PC-3 (cell line): ENCODE measurements around the gene RAB31. TPM values are rescaled to one million over a fixed set of nuclear protein-coding genes. Genes with fewer than 3 reads are reported as not detected.
A peak's percentile ranks its signal among the peaks of the same experiment; 100 is the strongest.

Experiments
- ATAC-seq: fragments of 200-7000 bp; cut with Tn5 transposase; 2 replicates; pipeline ENCODE4 v1.9.1; 2020; ENCODE audit warnings: mild to moderate bottlenecking, moderate library complexity
- BruUV-seq: library from RNA; stranded (reverse); fragments of 400-500 nt; replicated peaks from 2 replicates; lab custom pipeline; 2021; lab: Mats Ljungman, UMichigan
- CTCF ChIA-PET: fragments of 300-600 bp; sonication (Branson Sonifier 250); formaldehyde crosslinking; loops from one replicate; lab custom pipeline; 2022; ENCODE audit warnings: antibody characterized with exemption; lab: Charles Lee
- POLR2A ChIA-PET: fragments of 300-600 bp; sonication (Branson Sonifier 250); formaldehyde crosslinking; loops from one replicate; lab custom pipeline; 2022; ENCODE audit warnings: antibody characterized with exemption; ENCODE audit not compliant: unreplicated experiment; lab: Charles Lee
- DNase-seq: peaks from one replicate; pipeline ENCODE4 v3.0.0-alpha.2; 2015
- H2AFZ ChIP-seq: fragments of 300-600 bp; sonication (generic); 2 replicates; pipeline ENCODE4 v1.6.0; 2016; ENCODE audit warnings: antibody characterized with exemption, low read length
- H3F3A ChIP-seq: fragments of 300-600 bp; sonication (generic); one replicate; pipeline ENCODE4 v1.6.0; 2017; ENCODE audit warnings: antibody characterized with exemption, low read length, control low read depth, mild to moderate bottlenecking; ENCODE audit not compliant: unreplicated experiment
- H3K27ac ChIP-seq: fragments of 300-600 bp; sonication (generic); 2 replicates; pipeline ENCODE4 v1.5.1; 2016; ENCODE audit warnings: mild to moderate bottlenecking, low read length
- H3K27me3 ChIP-seq: fragments of 300-600 bp; sonication (generic); 2 replicates; pipeline ENCODE4 v1.6.1; 2016; ENCODE audit warnings: low read length, mixed read lengths
- H3K36me3 ChIP-seq: fragments of 300-600 bp; sonication (generic); 2 replicates; pipeline ENCODE4 v1.6.1; 2016; ENCODE audit warnings: low read depth, mixed run types, low read length, mixed read lengths
- H3K4me1 ChIP-seq: fragments of 300-600 bp; sonication (generic); 2 replicates; pipeline ENCODE4 v1.5.1; 2016; ENCODE audit warnings: low read length; ENCODE audit not compliant: insufficient read depth
- H3K4me2 ChIP-seq: fragments of 300-600 bp; sonication (generic); 2 replicates; pipeline ENCODE4 v1.6.0; 2016; ENCODE audit warnings: low read length
- H3K4me3 ChIP-seq: fragments of 300-600 bp; sonication (generic); 2 replicates; pipeline ENCODE4 v1.5.1; 2016; ENCODE audit warnings: mild to moderate bottlenecking, low read length, mixed read lengths
- H3K79me2 ChIP-seq: fragments of 300-600 bp; sonication (generic); 2 replicates; pipeline ENCODE4 v1.6.1; 2017; ENCODE audit warnings: low read length, mixed read lengths
- H3K9ac ChIP-seq: fragments of 300-600 bp; sonication (generic); 2 replicates; pipeline ENCODE4 v1.6.0; 2016; ENCODE audit warnings: mild to moderate bottlenecking, low read length
- H3K9me2 ChIP-seq: fragments of 300-600 bp; sonication (generic); replicated peaks from 2 replicates; pipeline ENCODE4 v1.6.1; 2016; ENCODE audit warnings: mixed run types, low read length, mixed read lengths
- H3K9me3 ChIP-seq: fragments of 300-600 bp; sonication (generic); 2 replicates; pipeline ENCODE4 v1.6.1; 2016; ENCODE audit warnings: low read length, mixed read lengths
- H4K20me1 ChIP-seq: fragments of 300-600 bp; sonication (generic); 2 replicates; pipeline ENCODE4 v1.6.1; 2016; ENCODE audit warnings: low read length, mixed read lengths
- CTCF ChIP-seq: fragments of 300-600 bp; sonication (generic); conservative IDR thresholded peaks from 2 replicates; pipeline ENCODE4 v1.5.1; 2017; ENCODE audit warnings: antibody characterized with exemption, low read depth, mild to moderate bottlenecking, low read length
- EZH2 ChIP-seq: fragments of 300-600 bp; sonication (generic); IDR thresholded peaks from one replicate; pipeline ENCODE4 v1.6.1; 2017; ENCODE audit warnings: antibody characterized with exemption, mild to moderate bottlenecking, low read length; ENCODE audit not compliant: unreplicated experiment
- EZH2phosphoT487 ChIP-seq: fragments of 300-600 bp; sonication (generic); IDR thresholded peaks from 2 replicates; pipeline ENCODE4 v1.6.1; 2018; ENCODE audit warnings: mild to moderate bottlenecking, antibody characterized with exemption, low read length, borderline replicate concordance
- intact Hi-C: fragments of 100-400 bp; cut with micrococcal nuclease; formaldehyde crosslinking; loops from 2 replicates; pipeline ENCODE4 v1.9.0; 2023
- total RNA-seq: library from RNA; depleted of rRNA; stranded (reverse); fragments of >200 nt; gene quantifications from 2 replicates; pipeline ENCODE4 v1.2.3, GENCODE V29; 2014

RAB31 gene
- total RNA-seq, 1 experiment from 2014 or later = 3.8 TPM

- Histone ChIP-seq H3K27me3 (no peaks in the 10 kb centered on the region), H3K36me3 (no peaks in the 10 kb centered on the region), H4K20me1 (no peaks in the 10 kb centered on the region), H3K4me3 (no peak overlapping the region), H3K9me2 (no peaks in the 10 kb centered on the region), H3F3A (peaks cover 3% of the 10 kb centered on the region), H3K4me1 (peaks cover 19% of the 10 kb centered on the region), H3K9me3 (no peaks in the 10 kb centered on the region), H3K27ac (peak overlapping the region; percentile 26), H3K4me2 (peak overlapping the region; percentile 57), H3K9ac (no peak overlapping the region), H2AFZ (no peak overlapping the region), H3K79me2 (no peaks in the 10 kb centered on the region)
- no peak for TF ChIP-seq EZH2
- no peak for TF ChIP-seq EZH2phosphoT487
- no peak for TF ChIP-seq CTCF
- POLR2A ChIA-PET = no interaction called here
- CTCF ChIA-PET = no interaction called here
- intact Hi-C loops = loop anchor here (1.0 kb wide), 1 partner anchor 32 kb away; no protein-coding TSS in a partner anchor
- no TSS peak for BruUV-seq
- ATAC-seq (no peak), DNase-seq (no peak)
Observed at GRCh38 chr18:9704233-9705118, 3.6 kb upstream of the RAB31 start.

GRCh38 chr18:9705183-9705829 is 2.8 kb upstream of the RAB31 start:
- no peak overlapping the region for H3K4me3 ChIP-seq
- no peaks in the 10 kb centered on the region for H3K9me2 ChIP-seq
- peak; percentile 68 for DNase-seq
- no peak overlapping the region for H3K9ac ChIP-seq
- H3K27ac ChIP-seq = peak overlapping the region; percentile 42
- ATAC-seq = peak; percentile 89
- H3K4me1 ChIP-seq = peaks cover 19% of the 10 kb centered on the region
- H4K20me1 ChIP-seq = no peaks in the 10 kb centered on the region
- H2AFZ ChIP-seq = no peak overlapping the region
- H3K27me3 ChIP-seq = no peaks in the 10 kb centered on the region
- no TSS peak for BruUV-seq
- H3K36me3 ChIP-seq = no peaks in the 10 kb centered on the region
- H3K9me3 ChIP-seq = no peaks in the 10 kb centered on the region
- intact Hi-C loops = loop anchor here (1.0 kb wide), 1 partner anchor 31 kb away; no protein-coding TSS in a partner anchor
- H3K4me2 ChIP-seq = peak overlapping the region; percentile 57
- no peaks in the 10 kb centered on the region for H3K79me2 ChIP-seq
- peaks cover 3% of the 10 kb centered on the region for H3F3A ChIP-seq
- no peak for TF ChIP-seq EZH2
- TF ChIP-seq CTCF = no peak
- TF ChIP-seq EZH2phosphoT487 = no peak
- ChIA-PET CTCF (no interaction called here), POLR2A (interaction anchor here (0.6 kb wide), 1 partner anchor 14 kb away, joined by 9 read pairs; no protein-coding TSS in a partner anchor)
